ENCODE results near the gene GPR137B.

DNA sequence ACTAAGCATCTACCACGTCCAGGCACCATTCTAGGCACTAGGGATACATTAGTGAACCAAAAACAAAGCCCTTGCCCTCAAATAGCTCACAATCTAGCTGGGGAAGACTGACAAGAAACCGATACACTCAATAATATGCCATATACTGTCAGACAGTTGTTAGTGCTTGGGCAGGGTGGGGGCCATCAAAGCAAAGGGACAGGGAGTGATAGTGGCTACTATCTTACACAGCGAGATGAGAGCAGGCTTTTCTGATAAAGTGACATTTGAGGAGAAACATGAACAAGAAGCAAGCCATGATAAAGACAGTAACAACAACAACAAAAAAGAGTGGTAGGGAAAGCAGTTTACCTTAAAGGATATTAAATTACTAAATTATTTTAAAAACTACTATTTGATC, 98.3 kb downstream of the GPR137B start:
- no peak for TF ChIP-seq E2F4 (CRISPR knock-in tag; IDR thresholded peaks at IDR 0.05; ENCODE audit: low read depth)
- TF ChIP-seq TRIM28 (IDR thresholded peaks at IDR 0.05), result no peak
- TF ChIP-seq XRCC3 (IDR thresholded peaks at IDR 0.05), result no peak
- no peak for TF ChIP-seq GATAD2A (IDR thresholded peaks at IDR 0.05)

All from K562 (cell line).